Hair follicle dermal papilla cell (primary cell): ENCODE results near the gene DIPK1C. TPM values are rescaled to one million over a fixed set of nuclear protein-coding genes. Genes with fewer than 3 reads are reported as not detected.

Source experiments
- total RNA-seq: library from RNA; depleted of rRNA; stranded (reverse); fragments of >200 nt; gene quantifications from 2 replicates; pipeline ENCODE4 v1.2.3, GENCODE V29; 2012

DIPK1C gene
- total RNA-seq = not detected in 2 replicates

DNA sequence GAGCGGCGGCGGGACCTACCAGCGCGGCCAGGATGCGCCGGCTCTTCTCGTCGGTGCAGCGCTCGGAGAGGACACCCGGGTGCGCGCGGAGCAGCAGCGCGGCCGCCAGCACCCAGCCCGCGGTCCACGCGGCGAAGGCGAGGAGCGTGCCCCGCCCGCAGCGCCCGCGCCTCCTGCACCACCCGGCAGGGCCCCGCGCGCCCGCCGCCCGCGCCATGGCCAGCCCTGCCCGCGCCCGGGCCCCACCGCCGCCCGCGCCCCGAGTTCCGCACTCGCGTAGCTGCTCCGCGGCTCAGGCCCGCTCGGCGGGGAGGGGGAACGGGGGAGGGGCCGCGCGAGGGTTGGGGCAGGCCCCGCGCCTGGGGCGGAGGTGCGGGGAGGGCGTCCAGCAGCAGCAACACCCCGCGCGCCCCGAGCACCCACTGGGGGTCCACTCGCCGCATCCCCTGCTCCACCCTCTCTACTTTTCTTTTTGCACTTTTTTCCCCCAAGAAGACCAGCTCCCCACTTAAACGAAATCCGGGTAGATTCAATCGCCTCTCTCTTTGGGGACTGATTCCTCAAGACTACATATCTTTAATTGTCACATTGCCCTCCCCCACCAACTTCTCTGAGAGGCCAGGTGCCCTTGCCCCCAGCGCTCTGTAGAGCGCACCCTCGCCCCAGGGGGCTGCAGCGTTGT, at the start of gene DIPK1C:
Gene DIPK1C (minus strand): TSS at position 266 of the 682 bp plus-strand sequence. CDS start 49 bp downstream, at position 217.

GRCh38 chr18:74495581-74496507, 38.7 kb upstream of the DIPK1C start, which contains the start of gene CNDP2:
Gene CNDP2 (plus strand): TSS chr18:74496363. CDS start chr18:74499974, 3,611 bp downstream.

Other genes with a start within 250 kb of the DIPK1C start
- gene CYB5A, start 165.3 kb downstream of the DIPK1C start, total RNA-seq = 51.9 and 53.9 TPM in 2 replicates
- not detected in 2 replicates for gene C18orf63, start 141.5 kb downstream of the DIPK1C start, total RNA-seq
- 48.0 and 70.1 TPM in 2 replicates for gene CNDP2, start 39.1 kb upstream of the DIPK1C start, total RNA-seq
- not detected in 2 replicates for gene CNDP1, start 77.2 kb upstream of the DIPK1C start, total RNA-seq
- gene ZNF407, start 140.6 kb upstream of the DIPK1C start, total RNA-seq = 17.2 and 24.2 TPM in 2 replicates